ENCODE measurements around the gene ARNT2. TPM values are rescaled to one million over a fixed set of nuclear protein-coding genes. Genes with fewer than 3 reads are reported as not detected.

ARNT2 gene
- total RNA-seq, 1 donor from 2014 or later: 6.4 TPM

GRCh38 chr15:80455668-80456442, 51.7 kb downstream of the ARNT2 start:
- peak in 1 of 2 donors; percentile 73 for DNase-seq (ENCODE audit: low spot score in 2 of 2)
- H3K4me3 ChIP-seq: no peak overlapping the region
- no peaks in the 10 kb centered on the region for H3K9me3 ChIP-seq
- intact Hi-C loops (cut with DNase I): loop anchor here (1.0 to 5.0 kb wide), 4 partner anchors 111 to 516 kb away; partner anchors contain the start of gene ABHD17C
- no peaks in the 10 kb centered on the region for H3K27me3 ChIP-seq
- no peaks in the 10 kb centered on the region for H3K4me1 ChIP-seq
- H3K36me3 ChIP-seq: no peaks in the 10 kb centered on the region
- H3K27ac ChIP-seq: no peak overlapping the region
- peak; percentile 80 to 92 (median 89) for TF ChIP-seq CTCF (IDR thresholded peaks at IDR 0.05)

- H3K9me3 ChIP-seq: no peaks in the 10 kb centered on the region
- no peak for DNase-seq (ENCODE audit: low spot score in 2 of 2)
- intact Hi-C loops (cut with DNase I): loop anchor here (1.0 to 5.0 kb wide), 4 partner anchors 55 to 515 kb away; partner anchors contain the start of gene ABHD17C
- no peaks in the 10 kb centered on the region for H3K36me3 ChIP-seq
- TF ChIP-seq CTCF (IDR thresholded peaks at IDR 0.05): no peak
- H3K27me3 ChIP-seq: no peaks in the 10 kb centered on the region
- H3K4me3 ChIP-seq: no peak overlapping the region
- no peak overlapping the region for H3K27ac ChIP-seq
- H3K4me1 ChIP-seq: no peaks in the 10 kb centered on the region
Measured at GRCh38 chr15:80456517-80457492, 52.6 kb downstream of the ARNT2 start.

DNA sequence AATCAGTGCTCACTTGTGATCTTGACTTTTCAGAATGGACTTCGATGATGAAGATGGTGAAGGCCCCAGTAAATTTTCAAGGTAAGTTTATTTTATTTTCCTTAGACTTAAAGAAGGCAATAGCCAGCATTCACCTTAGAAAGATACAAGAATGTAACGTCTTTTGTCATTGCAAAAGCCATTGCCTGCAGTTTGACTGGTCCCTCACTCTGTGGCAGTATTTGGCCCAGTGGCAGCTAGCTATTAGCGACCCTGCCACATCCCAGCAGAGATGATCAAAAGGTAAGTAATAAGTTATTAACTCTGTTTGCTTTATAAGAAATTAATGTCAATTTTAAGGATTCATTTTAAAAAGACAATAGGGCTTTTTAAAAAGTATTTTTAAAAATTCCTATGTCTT, 53.7 kb downstream of the ARNT2 start:
- Histone ChIP-seq H3K27ac (no peak overlapping the region), H3K36me3 (no peaks in the 10 kb centered on the region), H3K4me1 (no peaks in the 10 kb centered on the region), H3K27me3 (no peaks in the 10 kb centered on the region), H3K9me3 (no peaks in the 10 kb centered on the region), H3K4me3 (no peak overlapping the region)
- no peak for DNase-seq (ENCODE audit: low spot score in 2 of 2)
- intact Hi-C loops (cut with DNase I): loop anchor here (1.0 to 5.0 kb wide), 3 partner anchors 54 to 514 kb away; partner anchors contain the start of gene ABHD17C
- no peak for TF ChIP-seq CTCF (IDR thresholded peaks at IDR 0.05)

GRCh38 chr15:80458580-80458979, 54.4 kb downstream of the ARNT2 start:
- TF ChIP-seq CTCF (IDR thresholded peaks at IDR 0.05): no peak
- DNase-seq (ENCODE audit: low spot score in 2 of 2): no peak
- Histone ChIP-seq H3K36me3 (no peaks in the 10 kb centered on the region), H3K4me3 (no peak overlapping the region), H3K4me1 (no peaks in the 10 kb centered on the region), H3K9me3 (no peaks in the 10 kb centered on the region), H3K27me3 (no peaks in the 10 kb centered on the region), H3K27ac (no peak overlapping the region)
- intact Hi-C loops (cut with DNase I): loop anchor here (5.0 kb wide), 1 partner anchor 514 kb away; no protein-coding TSS in a partner anchor

DNA sequence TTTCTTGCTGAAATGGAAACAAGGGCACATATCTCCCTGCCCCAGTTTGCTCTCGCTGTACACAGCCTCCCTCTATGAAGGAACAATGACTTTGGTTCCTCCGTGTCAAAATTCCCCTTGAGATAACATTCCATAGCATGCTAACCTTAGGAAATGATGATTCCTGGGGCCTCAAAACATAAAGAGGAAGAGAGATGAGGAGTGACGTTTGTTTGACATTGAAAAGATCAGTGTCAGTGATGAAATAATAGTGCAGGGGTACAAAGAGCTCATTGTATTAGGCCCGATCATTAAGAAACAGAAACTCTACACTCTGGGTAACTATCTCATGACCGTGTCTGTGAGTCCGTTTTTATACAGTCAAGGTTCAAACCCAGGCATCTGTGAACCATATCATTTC, 55.2 kb downstream of the ARNT2 start:
- Histone ChIP-seq H3K27me3 (no peaks in the 10 kb centered on the region), H3K9me3 (no peaks in the 10 kb centered on the region), H3K27ac (no peak overlapping the region), H3K4me3 (no peak overlapping the region), H3K4me1 (no peaks in the 10 kb centered on the region), H3K36me3 (no peaks in the 10 kb centered on the region)
- TF ChIP-seq CTCF (IDR thresholded peaks at IDR 0.05): no peak
- no peak for DNase-seq (ENCODE audit: low spot score in 2 of 2)
- intact Hi-C loops (cut with DNase I): loop anchor here (5.0 kb wide), 1 partner anchor 513 kb away; no protein-coding TSS in a partner anchor
